Measurements from ENCODE around the gene SGTB.

The SGTB gene

DNA sequence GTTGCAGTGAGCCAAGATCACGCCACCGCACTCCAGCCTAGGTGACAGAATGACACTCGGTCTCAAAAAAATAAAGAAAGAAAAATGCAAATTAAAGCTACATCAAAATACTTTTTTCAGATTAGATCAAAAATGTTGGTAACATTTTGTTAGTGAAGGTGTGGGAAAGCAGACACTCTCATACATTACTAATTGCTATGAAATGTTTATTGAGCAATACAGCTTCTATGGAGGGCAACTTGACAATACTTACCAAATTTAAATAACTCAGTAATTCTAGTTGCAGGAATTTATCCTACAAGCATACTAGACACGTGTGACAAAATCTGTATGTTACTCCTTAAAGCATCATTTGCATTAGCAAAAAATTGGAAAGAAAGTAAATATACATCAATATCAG lies 101.9 kb downstream of the SGTB start:
- H3K4me1 ChIP-seq (ENCODE audit: control insufficient read depth in 1 of 2, insufficient read depth in 2 of 2, low read length in 2 of 2), result peaks cover 13 to 24% of the 10 kb centered on the region in 2 donors
- H3K27ac ChIP-seq (ENCODE audit: low read length), result no peak overlapping the region
- H3K27me3 ChIP-seq (ENCODE audit: low read depth, low read length), result no peaks in the 10 kb centered on the region
- no peak overlapping the region for H3K4me3 ChIP-seq (ENCODE audit: low read depth in 1 of 2, low read length in 2 of 2)
- H3K9me3 ChIP-seq (ENCODE audit: control insufficient read depth in 1 of 2, low read length in 2 of 2), result no peaks in the 10 kb centered on the region
- peaks cover 2 to 7% of the 10 kb centered on the region in 2 donors for H3K36me3 ChIP-seq (ENCODE audit: control insufficient read depth in 1 of 2, insufficient read depth in 2 of 2, low read length in 2 of 2)
